ENCODE results near the gene ARHGAP28. TPM values are rescaled to one million over a fixed set of nuclear protein-coding genes. Genes with fewer than 3 reads are reported as not detected.

The ARHGAP28 gene, protein sequence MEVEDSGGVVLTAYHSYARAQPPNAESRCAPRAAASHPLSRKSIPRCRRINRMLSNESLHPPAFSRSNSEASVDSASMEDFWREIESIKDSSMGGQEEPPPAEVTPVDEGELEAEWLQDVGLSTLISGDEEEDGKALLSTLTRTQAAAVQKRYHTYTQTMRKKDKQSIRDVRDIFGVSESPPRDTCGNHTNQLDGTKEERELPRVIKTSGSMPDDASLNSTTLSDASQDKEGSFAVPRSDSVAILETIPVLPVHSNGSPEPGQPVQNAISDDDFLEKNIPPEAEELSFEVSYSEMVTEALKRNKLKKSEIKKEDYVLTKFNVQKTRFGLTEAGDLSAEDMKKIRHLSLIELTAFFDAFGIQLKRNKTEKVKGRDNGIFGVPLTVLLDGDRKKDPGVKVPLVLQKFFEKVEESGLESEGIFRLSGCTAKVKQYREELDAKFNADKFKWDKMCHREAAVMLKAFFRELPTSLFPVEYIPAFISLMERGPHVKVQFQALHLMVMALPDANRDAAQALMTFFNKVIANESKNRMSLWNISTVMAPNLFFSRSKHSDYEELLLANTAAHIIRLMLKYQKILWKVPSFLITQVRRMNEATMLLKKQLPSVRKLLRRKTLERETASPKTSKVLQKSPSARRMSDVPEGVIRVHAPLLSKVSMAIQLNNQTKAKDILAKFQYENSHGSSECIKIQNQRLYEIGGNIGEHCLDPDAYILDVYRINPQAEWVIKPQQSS
- total RNA-seq, result 10 to 100 TPM; 20.3 to 22.6 TPM

DNA sequence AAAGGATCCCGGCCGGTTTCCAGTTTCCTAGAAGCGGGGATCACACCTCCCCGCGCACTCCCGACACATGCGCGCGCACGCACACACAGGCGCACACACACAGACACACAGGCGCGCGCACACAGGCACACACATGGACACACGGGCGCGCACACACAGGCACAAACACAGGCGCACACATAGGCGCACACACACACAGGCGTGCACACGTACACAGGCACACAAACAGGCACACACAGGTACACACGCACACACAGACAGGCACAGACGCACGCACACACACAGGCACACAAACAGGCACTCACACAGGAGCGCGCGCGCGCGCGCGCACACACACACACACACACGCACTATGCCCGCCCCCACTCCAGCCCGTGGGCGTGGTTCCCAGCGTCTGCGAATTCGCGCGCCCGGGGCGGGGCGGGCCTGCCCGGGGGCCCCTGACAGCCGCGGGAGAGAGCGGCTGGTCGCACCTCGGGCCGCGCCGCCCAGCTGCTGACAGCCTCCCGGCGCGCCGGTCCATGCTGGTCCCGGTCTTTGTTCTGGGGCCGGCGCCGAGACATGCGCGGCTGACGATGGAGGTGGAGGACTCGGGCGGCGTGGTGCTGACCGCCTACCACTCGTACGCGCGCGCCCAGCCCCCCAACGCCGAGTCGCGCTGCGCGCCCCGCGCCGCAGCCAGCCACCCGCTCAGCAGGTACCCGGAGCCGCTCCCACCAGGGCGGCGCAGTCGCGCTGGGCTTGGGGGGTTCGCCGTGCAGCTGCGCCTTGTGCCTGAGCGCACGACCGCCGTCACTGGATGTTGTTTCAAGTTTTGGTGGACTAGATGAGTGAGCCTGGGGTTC, at the start of gene ARHGAP28:
Gene ARHGAP28 (plus strand): TSS at position 470 of the 845 bp plus-strand sequence. CDS start 106 bp downstream, at position 576.
- TF ChIP-seq, protein P1, sequence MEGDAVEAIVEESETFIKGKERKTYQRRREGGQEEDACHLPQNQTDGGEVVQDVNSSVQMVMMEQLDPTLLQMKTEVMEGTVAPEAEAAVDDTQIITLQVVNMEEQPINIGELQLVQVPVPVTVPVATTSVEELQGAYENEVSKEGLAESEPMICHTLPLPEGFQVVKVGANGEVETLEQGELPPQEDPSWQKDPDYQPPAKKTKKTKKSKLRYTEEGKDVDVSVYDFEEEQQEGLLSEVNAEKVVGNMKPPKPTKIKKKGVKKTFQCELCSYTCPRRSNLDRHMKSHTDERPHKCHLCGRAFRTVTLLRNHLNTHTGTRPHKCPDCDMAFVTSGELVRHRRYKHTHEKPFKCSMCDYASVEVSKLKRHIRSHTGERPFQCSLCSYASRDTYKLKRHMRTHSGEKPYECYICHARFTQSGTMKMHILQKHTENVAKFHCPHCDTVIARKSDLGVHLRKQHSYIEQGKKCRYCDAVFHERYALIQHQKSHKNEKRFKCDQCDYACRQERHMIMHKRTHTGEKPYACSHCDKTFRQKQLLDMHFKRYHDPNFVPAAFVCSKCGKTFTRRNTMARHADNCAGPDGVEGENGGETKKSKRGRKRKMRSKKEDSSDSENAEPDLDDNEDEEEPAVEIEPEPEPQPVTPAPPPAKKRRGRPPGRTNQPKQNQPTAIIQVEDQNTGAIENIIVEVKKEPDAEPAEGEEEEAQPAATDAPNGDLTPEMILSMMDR (IDR thresholded peaks at IDR 0.05), result peak in 3 of 4 experiments; percentile 30 to 53 (median 45)
- TF ChIP-seq POLR2A (IDR thresholded peaks at IDR 0.05) (peak; percentile 35), POLR2AphosphoS5 (IDR thresholded peaks at IDR 0.05) (no peak)

DNA sequence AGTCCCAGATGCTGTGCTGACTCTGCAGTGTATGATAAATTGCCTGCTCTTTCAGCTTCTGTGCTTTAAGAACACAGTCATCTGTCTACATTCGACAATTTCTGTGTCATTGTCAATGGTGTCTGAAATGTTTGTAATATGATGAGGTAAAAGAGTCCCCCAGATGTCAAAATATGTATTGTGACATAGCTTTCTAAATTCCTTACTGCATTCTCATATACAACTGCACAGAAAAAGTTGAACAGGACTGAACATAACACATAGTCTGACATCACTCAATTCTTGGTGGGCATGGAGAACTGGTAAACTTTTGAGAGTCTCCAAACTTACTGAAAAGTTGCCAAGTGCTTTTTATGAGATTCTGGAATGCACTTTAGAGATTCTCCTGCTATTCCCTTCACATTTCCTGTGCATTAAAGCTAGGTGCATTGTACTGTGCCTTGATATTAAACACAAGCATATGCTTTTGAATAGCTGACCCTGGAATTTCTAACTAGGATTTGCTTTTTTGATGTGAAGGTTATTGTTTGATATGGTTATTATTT, 48.1 kb upstream of the ARHGAP28 start:
- DNase-seq (ENCODE audit: low spot score), result no peak
- Histone ChIP-seq H3K4me3 (no peak overlapping the region), H3K4me1 (replicated peaks) (no peaks in the 10 kb centered on the region), H3K27ac (no peak overlapping the region), H3K9me3 (no peaks in the 10 kb centered on the region), H3K36me3 (no peaks in the 10 kb centered on the region), H3K27me3 (replicated peaks; ENCODE audit: insufficient read depth) (no peaks in the 10 kb centered on the region)
- intact Hi-C loops (cut with DNase I), result no loop called here
- WGBS, result 57% methylated on average over 1 of the region's 1 CpG
- TF ChIP-seq POLR2A (IDR thresholded peaks at IDR 0.05) (no peak), POLR2AphosphoS5 (IDR thresholded peaks at IDR 0.05) (no peak)
- TF ChIP-seq, protein P1 (IDR thresholded peaks at IDR 0.05), result no peak

More for the DNA sequence above, at the start of gene ARHGAP28:
- Histone ChIP-seq H3K36me3 (no peaks in the 10 kb centered on the region), H3K4me1 (replicated peaks) (no peaks in the 10 kb centered on the region), H3K27ac (peak within 1 kb of the TSS; percentile 82 to 83), H3K9me3 (no peaks in the 10 kb centered on the region), H3K4me3 (peak within 1 kb of the TSS; percentile 46 to 63), H3K27me3 (replicated peaks; ENCODE audit: insufficient read depth) (no peaks in the 10 kb centered on the region)
- intact Hi-C loops (cut with DNase I), result loop anchor here (5.0 to 10.0 kb wide), 4 partner anchors 53 to 182 kb away; no protein-coding TSS in a partner anchor
- 0% methylated on average over 73 of the region's 96 CpGs for WGBS
- DNase-seq (ENCODE audit: low spot score), result peak; percentile 66

DNA sequence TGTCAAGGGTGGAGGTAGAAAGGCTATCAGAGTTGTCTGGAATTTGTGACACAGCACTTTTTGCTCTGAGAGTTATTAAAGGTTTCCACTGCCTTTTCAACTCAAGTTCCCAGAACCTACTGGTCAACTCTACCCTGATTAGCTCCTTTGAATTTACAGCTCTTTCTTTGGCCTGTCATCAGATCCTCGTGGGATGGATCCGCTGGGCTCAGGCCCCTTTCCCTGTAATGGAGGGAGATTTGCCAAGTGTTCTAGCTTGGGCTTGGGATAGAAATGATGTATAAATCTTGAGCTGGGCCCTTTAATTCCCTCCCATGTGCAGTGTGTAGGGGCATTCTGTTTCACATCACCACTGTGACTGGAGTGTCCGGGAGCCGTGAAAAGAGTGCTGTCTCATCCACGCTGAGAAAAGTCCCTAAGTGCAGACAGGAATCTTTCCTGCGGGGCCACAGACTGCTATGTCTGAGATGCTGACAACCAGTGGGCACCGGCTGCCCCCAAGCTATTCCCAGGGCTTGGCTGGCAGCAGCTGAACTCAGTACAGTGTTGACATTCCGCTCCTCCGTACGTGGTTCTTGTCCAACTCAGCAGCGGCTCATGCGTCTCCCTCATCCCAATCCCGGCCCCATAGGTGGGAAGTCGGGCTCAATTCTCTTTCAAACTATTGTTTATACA, 46.9 kb upstream of the ARHGAP28 start:
- WGBS, result 25% methylated on average over 14 of the region's 14 CpGs
- Histone ChIP-seq H3K27ac (no peak overlapping the region), H3K9me3 (no peaks in the 10 kb centered on the region), H3K36me3 (no peaks in the 10 kb centered on the region), H3K4me3 (no peak overlapping the region), H3K4me1 (replicated peaks) (no peaks in the 10 kb centered on the region), H3K27me3 (replicated peaks; ENCODE audit: insufficient read depth) (no peaks in the 10 kb centered on the region)
- intact Hi-C loops (cut with DNase I), result no loop called here
- TF ChIP-seq POLR2AphosphoS5 (IDR thresholded peaks at IDR 0.05) (no peak), POLR2A (IDR thresholded peaks at IDR 0.05) (no peak)
- TF ChIP-seq, protein P1 (IDR thresholded peaks at IDR 0.05), result no peak
- DNase-seq (ENCODE audit: low spot score), result no peak

DNA sequence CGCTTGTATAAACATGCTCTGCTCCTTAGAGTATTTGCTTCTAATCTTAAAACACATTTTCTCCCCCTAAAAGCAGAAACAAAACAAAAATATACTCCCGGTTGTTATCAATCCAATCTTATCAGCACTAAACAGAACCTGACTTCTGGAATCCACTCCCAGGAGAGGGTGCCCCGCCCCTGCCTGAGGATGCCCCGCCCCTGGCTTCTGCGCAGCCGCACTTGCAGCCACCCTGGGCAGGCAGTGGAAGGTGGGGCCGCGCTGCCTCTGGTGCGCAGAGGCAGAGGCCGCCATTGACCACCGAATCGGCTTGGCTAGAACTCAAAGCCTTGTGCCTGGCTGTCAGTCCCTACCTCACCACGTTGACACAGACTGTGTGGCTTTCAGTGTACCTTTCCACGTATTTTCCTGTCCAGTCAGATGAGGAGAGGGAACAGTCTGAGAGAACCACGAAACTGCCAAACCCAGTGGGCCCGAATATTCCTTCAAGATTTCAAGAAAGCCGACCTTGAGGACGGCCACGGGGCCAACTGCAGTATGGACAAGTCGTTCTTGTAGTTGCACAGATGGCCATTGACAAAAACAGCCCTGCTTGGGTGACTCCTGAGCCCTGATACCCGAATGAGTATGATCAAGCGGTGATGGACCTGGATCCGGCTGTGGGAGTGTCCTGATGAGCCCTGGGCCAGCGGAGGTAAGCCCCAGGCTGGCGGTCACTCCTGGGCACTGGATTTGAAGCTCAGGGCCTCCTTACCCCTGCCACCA, 46.2 kb upstream of the ARHGAP28 start:
- Histone ChIP-seq H3K27ac (no peak overlapping the region), H3K9me3 (no peaks in the 10 kb centered on the region), H3K4me1 (replicated peaks) (no peaks in the 10 kb centered on the region), H3K4me3 (no peak overlapping the region), H3K36me3 (no peaks in the 10 kb centered on the region), H3K27me3 (replicated peaks; ENCODE audit: insufficient read depth) (no peaks in the 10 kb centered on the region)
- 77% methylated on average over 23 of the region's 25 CpGs for WGBS
- TF ChIP-seq POLR2AphosphoS5 (IDR thresholded peaks at IDR 0.05) (no peak), POLR2A (IDR thresholded peaks at IDR 0.05) (no peak)
- TF ChIP-seq, protein P1 (IDR thresholded peaks at IDR 0.05), result no peak
- intact Hi-C loops (cut with DNase I), result no loop called here
- no peak for DNase-seq (ENCODE audit: low spot score)

All from prostate gland (tissue), 2 donors.